GM19468 (cell line): ENCODE measurements around the gene FZD2.

ENCODE experiments used
- ATAC-seq: cut with Tn5 transposase; IDR thresholded peaks from one replicate; pipeline ENCODE4 v1.9.1; 2021; ENCODE audit warnings: mild to moderate bottlenecking, moderate library complexity, moderate number of reproducible peaks; ENCODE audit not compliant: unreplicated experiment; ENCODE audit errors: extremely low read depth

The FZD2 gene

DNA sequence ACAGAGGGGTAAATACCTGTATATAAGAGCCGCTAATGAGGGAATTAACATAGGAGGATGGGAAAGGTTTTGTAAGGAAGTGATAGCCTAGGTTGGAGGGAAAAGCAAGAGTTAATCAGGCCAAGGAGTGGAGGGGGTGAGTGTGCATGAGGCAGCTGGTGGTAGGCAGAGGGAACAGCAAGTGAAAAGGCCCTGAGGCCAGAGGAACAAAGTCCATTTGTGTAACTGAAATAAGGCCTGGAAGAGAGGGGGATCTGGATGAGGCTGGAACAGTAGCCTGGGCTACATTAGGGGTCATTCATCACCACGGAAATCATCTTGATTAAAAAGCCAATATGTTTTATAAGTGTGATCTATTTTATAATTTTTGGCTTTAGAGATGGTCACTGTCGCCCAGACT lies 45.7 kb downstream of the FZD2 start:
- no peak for ATAC-seq

DNA sequence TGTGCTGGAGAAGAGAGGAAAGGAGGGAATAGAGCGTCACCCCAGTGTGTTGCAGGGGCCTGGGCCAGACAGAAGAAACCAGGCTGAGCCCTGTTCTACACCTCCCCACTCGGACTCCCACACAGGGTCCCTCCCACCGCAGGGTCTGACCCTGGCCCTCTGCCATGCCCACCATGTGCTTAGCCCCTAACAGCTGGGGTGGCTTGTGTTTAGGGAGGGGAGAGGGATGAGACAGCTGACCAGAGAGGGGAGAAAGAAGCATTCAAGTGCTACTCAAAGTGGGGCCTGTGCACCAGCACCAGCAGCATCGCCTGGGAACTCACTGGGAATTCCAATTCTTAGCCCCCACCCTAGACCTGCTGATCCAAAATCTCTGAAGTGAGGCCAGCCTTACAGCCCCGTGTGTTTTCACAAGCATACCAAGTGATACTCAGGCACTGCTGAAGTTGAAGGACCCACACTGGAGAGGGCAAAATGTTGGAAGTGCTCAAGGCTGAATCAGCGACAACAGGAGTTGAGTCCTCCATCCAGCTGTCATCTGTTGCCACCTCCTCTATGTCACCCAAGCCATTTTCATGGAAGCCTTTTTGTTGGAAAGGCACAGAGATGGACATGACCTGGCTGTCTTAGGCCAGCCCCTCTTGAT lies 47.0 kb downstream of the FZD2 start:
- no peak for ATAC-seq

DNA sequence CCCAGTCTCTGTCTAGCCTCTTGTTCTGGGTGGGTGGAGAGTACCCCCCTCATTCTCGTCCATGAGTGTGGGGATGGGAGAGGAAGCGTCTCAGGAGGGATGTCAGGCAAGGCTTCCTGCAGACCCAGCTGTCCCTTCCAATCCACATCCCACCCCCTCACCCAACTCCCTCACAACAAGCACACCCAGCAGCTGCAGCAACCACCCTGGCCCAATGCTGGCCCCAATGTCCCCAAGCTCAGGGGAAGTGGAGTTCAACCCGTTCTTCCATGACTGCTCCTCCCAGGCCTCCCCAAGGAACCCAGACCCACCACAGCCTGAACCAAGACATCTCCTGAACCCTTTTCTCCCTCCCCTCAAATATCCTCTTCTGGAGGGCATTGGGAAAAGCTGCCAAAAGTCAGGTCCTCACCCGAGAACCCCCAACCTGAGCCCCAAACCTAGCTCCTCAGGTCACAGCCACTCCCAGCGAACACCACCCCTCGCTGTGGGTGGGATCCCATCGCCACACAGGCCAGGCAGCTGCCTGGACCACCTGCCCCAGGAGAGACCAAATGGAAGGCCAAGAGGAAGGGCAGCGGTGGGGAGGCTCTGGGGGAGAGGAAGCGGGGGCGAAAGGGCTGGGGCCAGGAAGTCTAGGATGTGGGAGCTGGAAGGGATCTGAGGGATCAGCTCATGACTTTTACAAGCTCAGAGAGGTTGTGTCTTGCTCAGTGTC lies 47.6 kb downstream of the FZD2 start:
- ATAC-seq = no peak

DNA sequence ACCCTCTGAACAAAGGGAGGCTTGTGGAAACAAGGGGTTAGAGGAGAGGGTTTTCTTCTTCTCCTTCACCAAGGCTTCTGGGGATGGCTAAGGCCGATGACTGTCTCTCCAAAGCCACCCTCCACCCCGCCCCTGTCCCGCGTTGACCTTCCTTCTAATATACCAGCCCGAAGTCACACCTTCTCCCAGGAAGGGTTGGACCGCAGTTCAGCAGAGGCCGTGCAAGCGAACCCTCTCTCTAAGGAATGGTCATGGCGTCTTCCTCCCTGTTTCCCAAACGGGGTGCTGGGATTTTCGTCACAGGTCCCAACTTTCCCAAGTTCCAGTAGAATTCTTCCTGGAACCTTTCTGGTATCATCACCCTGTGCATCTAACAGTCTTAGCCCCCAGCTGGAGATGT lies 49.4 kb downstream of the FZD2 start:
- ATAC-seq = no peak

DNA sequence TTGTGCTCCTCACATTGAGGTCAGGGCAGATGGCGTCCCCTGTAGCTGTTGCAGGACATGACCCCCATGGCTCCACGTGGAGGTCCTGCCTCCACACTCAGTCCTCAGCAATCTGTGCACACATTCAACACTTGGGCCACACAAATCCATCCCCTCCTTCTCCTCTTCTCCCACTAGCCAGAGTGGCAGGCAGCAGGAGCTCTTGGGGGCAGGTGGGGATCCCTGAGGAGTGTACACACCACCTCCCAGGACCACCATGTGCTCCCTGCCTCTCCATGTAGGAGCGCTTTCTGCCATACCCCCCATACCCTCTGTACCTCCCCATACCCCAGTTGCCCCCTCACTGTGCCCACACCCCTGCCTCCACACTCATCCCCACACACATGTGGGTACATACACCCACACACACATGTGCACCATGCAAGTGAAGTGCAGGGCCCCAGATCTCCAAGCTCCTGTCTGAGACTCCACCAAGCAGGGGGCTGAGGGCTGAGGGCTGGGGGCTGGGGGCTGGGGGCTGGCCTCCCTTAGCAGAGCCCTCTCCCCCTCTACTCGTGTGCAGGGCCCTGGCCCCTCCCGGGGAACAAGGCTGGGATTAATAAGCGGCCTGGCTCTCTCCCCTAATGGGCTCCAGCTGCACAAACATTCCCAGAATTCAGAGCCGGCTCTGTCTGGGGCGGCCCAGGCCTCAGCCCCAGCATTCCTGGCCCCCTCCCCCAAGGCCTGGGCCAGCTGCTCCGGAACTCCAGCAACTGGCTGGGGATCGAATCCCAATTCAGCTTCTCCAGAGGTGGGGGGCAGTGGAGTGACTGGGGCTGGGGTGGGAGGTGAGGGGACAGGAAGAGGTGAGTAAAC lies 50.8 kb downstream of the FZD2 start:
- ATAC-seq = no peak

DNA sequence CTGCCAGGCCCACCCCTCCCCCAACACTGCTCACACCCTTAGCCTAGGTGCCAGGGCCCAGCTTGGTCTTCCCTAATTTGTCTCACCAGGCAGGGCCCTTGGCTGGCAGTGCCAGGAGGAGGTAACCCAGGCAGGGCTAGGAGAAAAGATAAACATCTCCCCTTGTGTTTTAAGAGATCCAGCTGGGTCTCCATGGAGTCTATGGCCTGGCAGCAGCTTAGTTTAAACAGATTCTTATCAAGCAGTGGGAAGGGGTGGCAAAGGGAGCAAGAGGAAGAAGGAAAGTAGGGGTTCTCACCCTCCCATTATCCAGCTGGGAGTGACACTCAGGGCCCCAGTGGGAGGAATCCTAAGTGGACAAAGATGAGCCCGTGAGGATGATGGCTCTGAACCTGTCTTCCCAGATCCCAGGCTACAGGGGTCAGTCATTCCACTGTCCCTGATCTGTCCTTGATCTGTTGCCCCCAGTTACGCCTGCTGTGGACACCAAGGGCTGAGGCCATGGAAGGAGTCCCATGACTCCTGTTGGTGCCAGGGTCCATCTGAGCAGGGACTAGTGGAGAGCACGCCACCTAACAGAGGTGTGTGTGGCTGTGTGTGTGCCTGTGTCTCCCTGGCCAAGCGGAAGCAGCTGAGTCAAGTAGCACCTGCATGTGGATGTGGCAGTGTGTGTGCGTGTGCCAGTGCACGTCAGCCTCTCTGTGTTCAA lies 51.6 kb downstream of the FZD2 start:
- ATAC-seq = no peak

DNA sequence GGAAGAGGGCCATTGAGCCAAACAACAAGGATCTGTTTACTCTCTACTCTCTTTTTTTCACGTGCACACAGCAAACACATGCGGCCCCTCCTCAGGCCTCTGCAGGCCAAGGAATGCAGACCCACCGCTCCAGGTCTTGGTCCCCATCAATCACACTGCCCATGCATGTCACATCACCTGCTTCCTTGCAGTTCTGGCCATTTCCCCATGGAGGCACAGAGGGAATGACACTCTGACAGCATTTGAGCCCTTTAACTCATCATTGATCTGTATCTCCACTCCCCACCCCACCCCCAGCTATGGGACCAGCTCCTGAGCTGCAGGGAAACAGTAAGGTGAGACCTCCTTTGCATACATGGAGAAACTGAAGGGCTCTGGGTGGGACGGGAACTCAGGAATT lies 53.0 kb downstream of the FZD2 start:
- no peak for ATAC-seq
